B cell (primary cell): Measurements from ENCODE around the gene POU5F1.

ENCODE experiments used
- EZH2 ChIP-seq: IDR thresholded peaks from 2 replicates; pipeline ENCODE4 v1.6.1; 2012; ENCODE audit warnings: borderline replicate concordance, low read depth, mild to moderate bottlenecking, moderate library complexity, low read length; ENCODE audit not compliant: insufficient read depth, poor library complexity, severe bottlenecking
- TF ChIP-seq, protein P1 (sequence below): fragments of 200-600 bp; IDR thresholded peaks from one replicate; pipeline ENCODE4 v1.8.0; 2022; ENCODE audit warnings: antibody characterized with exemption, mild to moderate bottlenecking

DNA sequence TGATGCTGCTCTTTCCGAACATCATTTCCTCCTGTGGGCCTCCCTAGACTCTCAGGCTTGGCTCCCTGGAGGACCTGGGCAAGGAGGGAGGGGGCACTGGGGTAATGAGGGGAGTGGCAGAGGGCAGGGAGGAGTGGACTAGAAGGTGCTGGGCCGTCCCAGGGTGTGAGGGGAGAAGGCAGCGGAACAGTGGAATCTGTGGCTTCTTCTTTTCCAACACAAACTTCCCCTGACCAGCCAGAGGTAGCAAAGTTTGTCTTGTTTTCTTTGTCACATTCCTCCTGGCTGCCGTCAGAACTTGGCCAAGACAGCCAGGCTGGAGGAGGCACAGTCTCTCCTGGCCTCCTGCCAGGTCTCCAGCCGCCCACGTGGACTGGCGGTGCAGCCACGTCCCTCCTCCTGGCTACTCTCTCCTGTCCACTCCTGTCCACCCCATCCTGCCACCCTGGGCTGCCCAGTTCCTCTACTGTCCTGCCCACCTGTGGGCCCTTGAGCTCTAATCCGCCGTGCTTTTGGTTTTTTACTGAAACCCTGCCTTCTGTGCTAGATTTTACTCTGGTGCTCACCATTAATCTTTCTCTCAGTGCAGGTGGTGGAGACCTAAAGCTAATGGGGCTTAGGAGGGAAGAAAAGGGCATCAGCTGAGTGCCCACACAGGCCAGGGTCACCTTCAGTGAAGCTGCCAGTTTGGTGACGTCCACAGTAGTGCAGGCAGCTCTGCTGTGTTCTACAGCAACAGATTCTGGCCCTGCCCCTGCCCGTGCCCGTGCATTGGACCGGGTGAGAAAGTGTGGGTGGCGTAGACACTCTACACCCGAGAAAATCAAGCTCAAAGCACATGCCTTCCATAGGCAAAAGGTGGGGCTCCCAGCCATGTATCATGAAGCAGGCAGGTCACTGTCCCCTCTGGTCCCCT lies 47.4 kb downstream of the POU5F1 start:
- TF ChIP-seq, protein P1, sequence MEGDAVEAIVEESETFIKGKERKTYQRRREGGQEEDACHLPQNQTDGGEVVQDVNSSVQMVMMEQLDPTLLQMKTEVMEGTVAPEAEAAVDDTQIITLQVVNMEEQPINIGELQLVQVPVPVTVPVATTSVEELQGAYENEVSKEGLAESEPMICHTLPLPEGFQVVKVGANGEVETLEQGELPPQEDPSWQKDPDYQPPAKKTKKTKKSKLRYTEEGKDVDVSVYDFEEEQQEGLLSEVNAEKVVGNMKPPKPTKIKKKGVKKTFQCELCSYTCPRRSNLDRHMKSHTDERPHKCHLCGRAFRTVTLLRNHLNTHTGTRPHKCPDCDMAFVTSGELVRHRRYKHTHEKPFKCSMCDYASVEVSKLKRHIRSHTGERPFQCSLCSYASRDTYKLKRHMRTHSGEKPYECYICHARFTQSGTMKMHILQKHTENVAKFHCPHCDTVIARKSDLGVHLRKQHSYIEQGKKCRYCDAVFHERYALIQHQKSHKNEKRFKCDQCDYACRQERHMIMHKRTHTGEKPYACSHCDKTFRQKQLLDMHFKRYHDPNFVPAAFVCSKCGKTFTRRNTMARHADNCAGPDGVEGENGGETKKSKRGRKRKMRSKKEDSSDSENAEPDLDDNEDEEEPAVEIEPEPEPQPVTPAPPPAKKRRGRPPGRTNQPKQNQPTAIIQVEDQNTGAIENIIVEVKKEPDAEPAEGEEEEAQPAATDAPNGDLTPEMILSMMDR, result no peak
- TF ChIP-seq EZH2, result no peak
